HG03575 (cell line): ENCODE results near the gene FMNL3.
A peak's percentile ranks its signal among the peaks of the same experiment; 100 is the strongest.
"Not testable (repeated sequence)": the region's sequence is repeated elsewhere in the genome, so short reads cannot be mapped to it uniquely, and the experiment has no call there.

Experiments
- ATAC-seq: cut with Tn5 transposase; IDR thresholded peaks from one replicate; pipeline ENCODE4 v1.9.1; 2021; ENCODE audit not compliant: unreplicated experiment, insufficient number of reproducible peaks, low FRiP score; ENCODE audit errors: extremely low read depth

FMNL3 gene

DNA sequence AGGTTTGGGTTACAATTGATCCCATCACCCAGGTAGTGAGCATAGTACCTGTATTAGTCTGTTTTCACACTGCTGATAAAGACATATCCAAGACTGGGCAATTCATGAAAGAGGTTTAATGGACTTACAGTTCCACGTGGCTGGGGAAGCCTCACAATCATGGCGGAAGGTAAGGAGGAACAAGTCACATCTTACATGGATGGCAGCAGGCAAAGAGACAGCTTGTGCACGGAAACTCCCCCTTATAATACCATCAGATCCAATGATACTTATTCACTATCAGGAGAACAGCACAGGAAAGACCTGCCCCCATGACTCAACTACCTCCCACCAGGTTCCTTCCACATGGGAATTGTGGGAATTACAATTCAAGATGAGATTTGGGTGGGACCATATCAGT lies 14.2 kb upstream of the FMNL3 start:
- ATAC-seq, result not testable (repeated sequence)

DNA sequence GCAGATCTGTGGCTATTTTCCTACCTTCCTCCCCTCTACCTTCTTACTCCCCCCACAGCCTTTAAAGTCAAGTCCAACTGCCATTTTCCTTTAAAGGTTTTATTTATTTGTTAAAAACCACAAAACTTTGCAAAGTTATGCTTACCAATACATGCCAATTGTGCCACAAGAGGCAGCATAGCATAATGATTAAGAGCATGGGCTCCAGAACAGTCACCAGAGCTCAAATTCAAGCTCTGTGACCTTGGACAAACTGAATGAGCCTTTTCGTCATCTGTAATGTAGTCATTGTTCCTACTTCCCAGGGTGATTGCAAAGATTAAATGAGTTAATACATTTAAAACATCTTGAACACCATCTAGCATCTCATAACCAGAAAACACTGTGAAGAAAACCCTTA lies 13.0 kb upstream of the FMNL3 start:
- ATAC-seq, result no peak

GRCh38 chr12:49717800-49718199 lies 10.6 kb upstream of the FMNL3 start:
- not testable (repeated sequence) for ATAC-seq

DNA sequence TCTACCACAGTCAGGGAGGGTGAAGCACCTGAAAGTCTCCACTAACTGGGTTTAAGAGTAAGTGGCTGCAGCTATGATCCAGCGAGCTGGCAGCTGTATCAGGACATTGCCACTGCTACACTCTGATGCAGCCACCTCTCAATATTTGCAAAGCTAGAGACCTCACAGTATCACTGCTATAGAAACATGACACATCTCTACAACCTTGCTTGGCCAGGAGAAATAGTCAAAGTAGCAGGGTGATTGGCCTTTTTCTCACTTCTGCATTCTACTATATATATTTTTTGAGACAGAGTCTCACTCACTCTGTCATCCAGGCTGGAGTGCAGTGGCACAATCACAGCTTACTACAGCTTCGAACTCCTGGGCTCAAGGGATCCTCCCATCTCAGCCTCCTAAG lies 9.3 kb upstream of the FMNL3 start:
- ATAC-seq, result no peak

DNA sequence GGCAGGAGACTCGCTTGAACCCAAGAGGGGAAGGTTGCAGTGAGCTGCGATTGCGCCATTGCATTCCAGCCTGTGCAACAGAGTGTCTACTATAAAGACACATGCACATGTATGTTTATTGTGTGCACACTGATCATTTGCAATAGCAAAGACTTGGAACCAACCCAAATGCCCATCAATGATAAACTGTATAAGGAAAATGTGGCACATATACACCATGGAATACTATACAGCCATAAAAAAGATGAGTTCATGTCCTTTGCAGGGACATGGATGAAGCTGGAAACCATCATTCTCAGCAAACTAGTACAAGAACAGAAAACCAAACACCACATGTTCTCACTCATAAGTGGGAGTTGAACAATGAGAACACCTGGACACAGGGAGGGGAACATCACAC lies 6.7 kb upstream of the FMNL3 start:
- ATAC-seq, result not testable (repeated sequence)

- ATAC-seq, result no peak
These were observed 1.6 kb upstream of the FMNL3 start for GRCh38 chr12:49708851-49709250.

DNA sequence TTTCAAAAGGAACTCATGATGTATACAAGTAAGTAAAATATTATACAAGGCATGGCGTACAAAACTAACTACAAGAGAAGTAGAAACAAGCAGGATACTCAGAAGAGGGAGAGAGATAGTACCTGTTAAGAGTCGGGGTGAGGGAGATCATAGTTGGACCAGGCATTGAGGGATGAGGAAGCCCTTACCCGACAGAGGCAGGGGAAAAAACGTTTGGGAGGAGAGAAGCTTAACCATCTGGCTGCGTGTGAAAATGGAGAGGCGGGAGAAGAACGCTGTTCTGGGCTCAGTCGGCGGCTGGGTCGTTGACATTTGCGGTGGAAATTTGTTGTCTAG lies 575 bp upstream of the FMNL3 start:
- ATAC-seq, result no peak

DNA sequence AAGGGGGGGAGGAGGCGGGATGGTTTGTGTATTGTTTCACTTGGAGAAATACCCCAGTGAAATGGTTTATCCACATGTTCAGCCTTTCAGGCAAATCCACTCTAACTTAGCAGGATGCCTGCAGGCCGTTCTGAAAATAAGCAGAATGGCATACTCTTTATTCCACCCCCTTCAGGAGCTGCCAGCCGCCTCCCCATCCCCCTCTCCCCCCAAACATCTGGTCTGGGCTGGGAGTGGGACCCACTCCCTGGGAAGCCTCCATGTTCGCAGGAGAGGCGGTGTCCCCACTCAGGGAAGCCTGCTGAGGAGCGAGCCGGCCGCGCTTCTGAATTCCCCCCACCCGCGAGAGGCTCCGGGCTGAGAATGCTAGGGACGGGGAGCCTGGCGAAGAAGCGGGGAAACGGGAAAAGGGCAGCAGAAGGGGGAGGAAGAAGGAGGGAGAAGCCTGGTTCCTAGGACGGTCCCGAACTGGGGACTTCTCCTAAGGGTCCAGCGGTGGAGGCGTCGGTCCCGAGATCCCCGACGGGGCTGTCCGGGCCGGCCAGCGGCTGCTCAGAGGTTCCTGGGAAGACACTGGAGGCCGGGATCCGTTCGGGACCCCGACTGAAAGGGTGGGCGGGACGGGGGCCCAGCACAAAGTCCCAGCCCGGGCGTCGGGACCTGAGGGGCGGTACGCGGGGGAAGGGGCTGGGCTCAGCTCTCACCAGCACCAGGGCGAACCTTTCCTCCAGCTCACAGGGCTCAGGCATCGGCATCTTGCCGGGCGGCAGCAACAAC lies 666 bp downstream of the FMNL3 start:
- no peak for ATAC-seq

DNA sequence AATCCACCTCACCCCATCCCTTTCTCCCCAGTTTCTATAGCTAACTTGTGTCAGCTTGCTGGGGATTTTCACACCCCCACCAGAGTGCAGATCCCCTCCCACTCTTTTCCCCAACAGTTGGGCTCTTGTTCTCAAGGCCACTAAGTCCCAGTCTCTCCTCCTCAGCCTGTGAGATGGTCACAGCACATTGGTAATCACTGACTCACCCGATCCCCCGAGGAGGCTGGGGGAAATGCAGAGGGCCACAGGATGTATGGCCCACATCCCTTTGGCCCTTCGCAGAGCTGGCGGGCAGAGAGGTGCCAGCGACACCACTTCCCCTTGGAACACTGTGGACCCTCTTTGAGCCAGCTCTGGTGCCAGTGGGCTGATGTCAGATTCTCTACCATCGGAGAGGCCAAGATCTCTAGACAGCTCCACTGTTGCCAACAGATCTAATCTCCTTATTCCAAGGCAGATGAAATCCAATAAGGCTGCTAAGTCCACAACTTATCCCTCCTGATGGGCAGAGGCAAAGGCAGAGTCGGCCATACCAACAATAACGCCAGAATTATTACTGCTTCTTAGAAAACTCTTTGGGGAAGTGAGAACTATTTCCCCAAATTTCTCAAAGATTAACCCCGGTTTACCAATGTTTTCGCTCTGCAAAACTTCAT lies 1.6 kb downstream of the FMNL3 start:
- ATAC-seq, result no peak

DNA sequence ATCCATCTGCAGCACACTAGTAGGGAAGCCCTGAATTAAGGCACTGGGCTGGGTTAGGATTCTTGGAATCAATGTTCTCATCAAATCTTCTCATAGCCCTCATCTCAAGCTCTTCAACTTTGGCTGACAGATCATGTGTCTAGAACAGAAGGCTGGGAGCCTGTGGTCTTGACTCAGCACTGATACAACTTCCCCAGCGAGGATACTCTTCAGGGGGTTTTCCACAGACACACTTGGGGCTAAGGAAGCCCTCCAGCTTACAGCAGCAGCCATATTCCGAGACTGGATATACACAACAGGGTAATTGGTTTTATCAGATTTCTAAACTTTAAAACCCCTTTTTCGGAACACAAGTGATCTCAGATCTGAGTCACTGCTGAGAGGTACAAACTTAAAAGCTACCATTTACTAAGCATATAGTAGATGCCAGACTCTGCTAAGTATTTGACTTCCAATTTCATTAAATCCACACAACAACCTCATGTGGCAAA lies 3.5 kb downstream of the FMNL3 start:
- no peak for ATAC-seq

GRCh38 chr12:49702676-49703215 lies 4.5 kb downstream of the FMNL3 start:
- no peak for ATAC-seq

DNA sequence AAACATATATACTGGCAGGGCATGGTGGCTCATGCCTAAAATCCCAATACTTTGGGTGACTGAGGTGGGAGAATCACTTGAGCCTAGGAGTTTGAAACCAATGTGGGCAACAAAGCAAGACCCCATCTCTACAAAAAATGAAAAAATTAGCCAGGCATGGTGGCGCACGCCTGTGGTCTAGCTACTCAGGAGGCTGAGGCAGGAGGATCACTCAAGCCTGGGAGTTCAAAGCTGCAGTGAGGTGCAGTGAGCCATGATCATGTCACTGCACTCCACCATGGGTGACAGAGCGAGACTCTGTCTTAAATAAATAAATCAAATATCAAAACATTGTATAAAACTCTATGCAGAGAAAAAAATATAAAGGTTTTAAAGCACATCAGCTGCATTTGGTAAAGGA lies 5.2 kb downstream of the FMNL3 start:
- ATAC-seq, result no peak

DNA sequence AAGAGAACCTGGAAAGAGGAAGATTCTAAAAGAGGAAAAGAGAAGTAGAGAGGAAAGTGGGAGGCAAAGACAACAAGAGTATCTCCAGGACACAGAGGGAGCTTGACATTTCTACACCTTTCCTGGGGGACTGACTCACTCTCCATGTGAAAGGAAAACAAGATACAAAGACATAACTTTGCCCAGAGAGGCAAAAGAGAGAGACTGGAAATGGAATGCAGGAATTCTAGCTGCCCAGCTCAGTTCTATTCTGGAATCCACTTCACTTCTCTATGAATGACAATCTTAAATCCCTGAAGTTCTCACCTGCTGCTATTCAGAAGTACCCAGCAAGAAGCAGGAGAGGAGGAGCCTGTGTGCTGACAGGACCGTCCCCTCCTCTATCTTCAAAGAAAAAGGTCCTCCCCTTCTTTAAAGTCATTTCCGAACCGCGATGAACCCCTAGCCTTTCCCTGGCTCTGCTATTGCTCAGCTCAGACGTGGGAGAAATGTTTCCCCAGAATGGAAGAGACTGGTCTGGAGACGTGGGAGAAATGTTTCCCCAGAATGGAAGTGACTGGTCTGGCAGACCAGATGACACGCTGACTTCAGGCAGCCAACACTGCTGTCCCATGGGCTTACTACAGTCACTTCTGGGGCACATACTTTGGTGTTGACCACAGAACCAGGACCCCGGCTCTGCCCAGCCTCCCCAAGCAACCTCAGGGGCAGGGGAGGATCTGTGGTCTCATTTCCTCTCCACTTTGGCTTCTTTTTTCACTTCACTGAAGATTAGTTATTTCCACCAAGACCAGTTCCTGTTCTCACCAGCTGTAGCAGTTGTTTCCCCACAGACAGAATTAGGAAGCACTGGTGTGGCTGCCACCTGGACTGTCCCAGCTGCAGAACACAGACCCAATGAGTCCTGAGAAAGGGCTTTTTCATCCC lies 8.3 kb downstream of the FMNL3 start:
- peak; percentile 33 for ATAC-seq

DNA sequence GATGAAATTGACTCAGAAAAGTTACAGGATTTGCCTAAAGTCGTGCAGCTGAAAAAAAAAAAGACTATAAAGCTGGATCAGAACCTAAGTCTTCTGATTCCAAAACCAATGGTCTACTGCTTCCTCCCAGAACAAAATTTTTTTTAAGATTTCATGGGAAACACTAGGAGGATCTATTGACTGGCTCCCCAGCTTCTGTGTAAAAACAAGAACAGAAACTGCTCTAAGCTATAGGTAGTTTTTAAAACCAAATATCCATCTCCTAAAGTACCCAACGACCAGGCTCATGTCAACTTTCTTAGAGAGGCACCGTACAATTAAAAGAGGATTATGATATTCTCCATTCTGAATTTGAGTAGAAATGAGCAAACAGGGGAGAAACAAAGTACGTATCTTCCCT lies 9.4 kb downstream of the FMNL3 start:
- ATAC-seq, result no peak

DNA sequence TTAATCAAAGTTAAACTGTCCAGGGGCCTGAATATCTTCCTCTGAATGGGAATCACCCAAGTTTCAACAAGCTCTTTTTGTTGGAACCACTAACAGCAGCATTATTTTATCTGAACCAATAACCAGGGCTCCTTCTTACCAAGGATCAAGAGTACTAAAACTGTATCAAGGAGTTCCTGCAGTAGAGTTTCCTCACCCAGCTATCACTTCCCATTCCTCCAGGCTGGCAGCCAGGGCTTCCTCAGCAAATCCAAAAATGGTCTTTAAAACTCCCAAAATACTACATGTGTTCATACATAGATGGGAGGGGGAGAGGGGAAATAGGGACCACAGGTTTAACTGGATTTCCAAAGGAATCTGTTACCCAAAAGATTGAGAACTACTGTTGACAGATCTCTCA lies 10.5 kb downstream of the FMNL3 start:
- no peak for ATAC-seq

- ATAC-seq, result no peak
These were observed 13.2 kb downstream of the FMNL3 start for GRCh38 chr12:49693931-49694444.

- no peak for ATAC-seq
These were observed 14.4 kb downstream of the FMNL3 start for GRCh38 chr12:49692851-49693250.

DNA sequence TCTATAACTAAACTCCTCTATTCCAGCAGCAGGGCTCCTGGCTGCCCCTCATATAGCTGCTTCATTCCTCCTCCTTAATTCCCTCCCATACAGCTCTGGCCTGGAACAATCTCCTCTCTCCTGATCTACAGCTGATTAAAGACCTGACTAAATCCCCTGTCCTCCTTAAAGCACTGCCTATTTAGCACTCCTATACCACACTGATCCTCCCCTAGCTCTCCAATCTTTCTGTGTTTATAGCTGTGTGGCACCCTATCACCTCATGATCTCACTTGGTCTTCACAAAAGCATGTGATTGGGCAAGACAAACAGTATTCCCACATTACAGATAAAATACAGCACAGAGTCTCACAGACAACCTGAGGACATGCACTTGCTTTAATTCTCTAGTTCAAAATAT lies 17.4 kb downstream of the FMNL3 start:
- ATAC-seq, result no peak

GRCh38 chr12:49689237-49689636 lies 18.0 kb downstream of the FMNL3 start:
- no peak for ATAC-seq
